ENCODE data around the gene BACE2. TPM values are rescaled to one million over a fixed set of nuclear protein-coding genes. Genes with fewer than 3 reads are reported as not detected.

The BACE2 gene
- total and polyA plus RNA-seq, 2 donors (not counting 3 experiments of a cell fraction or from before 2014, with no cell fraction given), result 113 to 184 TPM

DNA sequence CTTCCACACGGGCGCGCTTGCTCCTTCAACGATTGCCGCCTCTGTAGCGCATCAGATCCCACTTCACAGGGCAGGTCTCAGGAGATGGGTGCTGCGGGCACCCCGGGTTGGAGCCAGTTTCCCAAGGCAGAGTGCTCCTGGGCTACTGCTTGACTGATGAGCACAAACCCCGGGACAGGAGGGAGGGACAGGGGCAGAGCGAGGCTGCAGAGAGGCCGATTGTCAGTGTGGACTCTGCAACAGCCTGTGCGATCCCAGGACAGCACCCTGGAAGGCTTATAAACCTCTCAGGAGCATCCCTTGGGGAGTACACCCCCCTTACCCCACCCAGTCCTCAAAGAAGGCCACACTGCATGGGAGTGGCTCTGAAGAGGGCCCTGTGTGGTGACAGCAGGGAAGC lies 28.0 kb upstream of the BACE2 start:
- intact Hi-C loops (cut with micrococcal nuclease), result loop anchor here (2.0 kb wide), 1 partner anchor 27 kb away; no protein-coding TSS in a partner anchor
- H3K4me3 ChIP-seq (replicated peaks in 1 of 3; ENCODE audit: insufficient read depth in 1 of 3, low read depth in 1 of 3, low read length in 3 of 3), result no peak overlapping the region
- no peaks in the 10 kb centered on the region for H3K9me1 ChIP-seq (replicated peaks; ENCODE audit: control insufficient read depth, extremely low read depth, insufficient read depth, low read length)
- POLR2A ChIA-PET, result no interaction called here
- no peaks in the 10 kb centered on the region for H3K79me2 ChIP-seq (ENCODE audit: control insufficient read depth, insufficient read depth, low read length)
- no peak overlapping the region for H3K4me2 ChIP-seq (ENCODE audit: insufficient read depth, low read length)
- no peak overlapping the region for H2AFZ ChIP-seq (ENCODE audit: low read depth, low read length)
- H3K4me1 ChIP-seq (ENCODE audit: control insufficient read depth, extremely low read depth, insufficient read depth, low read length), result no peaks in the 10 kb centered on the region
- CTCF ChIA-PET, result no interaction called here
- no peaks in the 10 kb centered on the region for H3K27me3 ChIP-seq (ENCODE audit: control insufficient read depth in 2 of 2, insufficient read depth in 2 of 2, low read length in 2 of 2)
- H3K9me3 ChIP-seq (replicated peaks; ENCODE audit: control insufficient read depth, insufficient read depth, low read length), result no peaks in the 10 kb centered on the region
- BruUV-seq (replicated peaks), result no TSS peak
- no peak overlapping the region for H3K27ac ChIP-seq (ENCODE audit: insufficient read depth, low read depth, low read length)
- H3K9ac ChIP-seq (replicated peaks; ENCODE audit: extremely low read depth, insufficient read depth, low read length), result no peak overlapping the region
- DNase-seq (ENCODE audit: low read depth, low spot score), result no peak
- TF ChIP-seq EZH2 (IDR thresholded peaks at IDR 0.05; ENCODE audit: borderline replicate concordance, low read depth, low read length, severe bottlenecking), result no peak
- no peak for TF ChIP-seq POLR2A (IDR thresholded peaks at IDR 0.05; ENCODE audit: low read depth, low read length)
- TF ChIP-seq FOS (IDR thresholded peaks at IDR 0.05; ENCODE audit: borderline replicate concordance, insufficient read depth, low read length), result no peak
- TF ChIP-seq GATA2 (IDR thresholded peaks at IDR 0.05; ENCODE audit: insufficient read depth, insufficient read length, low read depth, low read length), result no peak
- TF ChIP-seq POLR2AphosphoS5 (IDR thresholded peaks at IDR 0.05; ENCODE audit: insufficient read depth, low read depth, low read length), result no peak
- TF ChIP-seq, protein P1, sequence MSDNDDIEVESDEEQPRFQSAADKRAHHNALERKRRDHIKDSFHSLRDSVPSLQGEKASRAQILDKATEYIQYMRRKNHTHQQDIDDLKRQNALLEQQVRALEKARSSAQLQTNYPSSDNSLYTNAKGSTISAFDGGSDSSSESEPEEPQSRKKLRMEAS (IDR thresholded peaks at IDR 0.05; ENCODE audit: insufficient read depth, insufficient read length), result no peak
- TF ChIP-seq, protein P2, sequence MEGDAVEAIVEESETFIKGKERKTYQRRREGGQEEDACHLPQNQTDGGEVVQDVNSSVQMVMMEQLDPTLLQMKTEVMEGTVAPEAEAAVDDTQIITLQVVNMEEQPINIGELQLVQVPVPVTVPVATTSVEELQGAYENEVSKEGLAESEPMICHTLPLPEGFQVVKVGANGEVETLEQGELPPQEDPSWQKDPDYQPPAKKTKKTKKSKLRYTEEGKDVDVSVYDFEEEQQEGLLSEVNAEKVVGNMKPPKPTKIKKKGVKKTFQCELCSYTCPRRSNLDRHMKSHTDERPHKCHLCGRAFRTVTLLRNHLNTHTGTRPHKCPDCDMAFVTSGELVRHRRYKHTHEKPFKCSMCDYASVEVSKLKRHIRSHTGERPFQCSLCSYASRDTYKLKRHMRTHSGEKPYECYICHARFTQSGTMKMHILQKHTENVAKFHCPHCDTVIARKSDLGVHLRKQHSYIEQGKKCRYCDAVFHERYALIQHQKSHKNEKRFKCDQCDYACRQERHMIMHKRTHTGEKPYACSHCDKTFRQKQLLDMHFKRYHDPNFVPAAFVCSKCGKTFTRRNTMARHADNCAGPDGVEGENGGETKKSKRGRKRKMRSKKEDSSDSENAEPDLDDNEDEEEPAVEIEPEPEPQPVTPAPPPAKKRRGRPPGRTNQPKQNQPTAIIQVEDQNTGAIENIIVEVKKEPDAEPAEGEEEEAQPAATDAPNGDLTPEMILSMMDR (IDR thresholded peaks at IDR 0.05; ENCODE audit: extremely low read depth in 1 of 2, insufficient read depth in 1 of 2, low read depth in 1 of 2, low read length in 2 of 2), result no peak
- TF ChIP-seq JUN (IDR thresholded peaks at IDR 0.05; ENCODE audit: borderline replicate concordance, insufficient read depth, insufficient read length, low read depth), result no peak
- no peak for TF ChIP-seq MYC (IDR thresholded peaks at IDR 0.05; ENCODE audit: low read depth, low read length)
- H4K20me1 ChIP-seq (replicated peaks; ENCODE audit: control insufficient read depth, extremely low read depth, insufficient read depth, low read length), result no peaks in the 10 kb centered on the region
- FAIRE-seq, result no peak
- no peaks in the 10 kb centered on the region for H3K36me3 ChIP-seq (ENCODE audit: control insufficient read depth in 2 of 2, extremely low read depth in 1 of 2, insufficient read depth in 2 of 2, low read length in 2 of 2)
- dilution Hi-C loops (cut with MboI; ENCODE audit: extremely low pct_ligation_motif_present, low sequenced_read_pairs), result no loop called here
